HepG2 (cell line): Measurements from ENCODE around the gene PPP3R1. TPM values are rescaled to one million over a fixed set of nuclear protein-coding genes. Genes with fewer than 3 reads are reported as not detected.
A peak's percentile ranks its signal among the peaks of the same experiment; 100 is the strongest.

Experiments
- ATAC-seq: fragments of 200-7000 bp; cut with Tn5 transposase; 3 replicates; pipeline ENCODE4 v1.9.1; 2020; ENCODE audit warnings: mild to moderate bottlenecking, moderate library complexity
- BruUV-seq: library from RNA; stranded (reverse); fragments of 400-500 nt; replicated peaks from 2 replicates; lab custom pipeline; 2021; lab: Mats Ljungman, UMichigan
- CTCF ChIA-PET: fragments of 300-600 bp; formaldehyde crosslinking; extraction: SDS; loops from one replicate; lab custom pipeline; 2021; ENCODE audit warnings: low total read pairs, inconsistent platforms, low intra/inter-chr PET ratio; lab: Yijun Ruan, JAX
- POLR2A ChIA-PET: fragments of 350-600 bp; sonication (Branson Sonifier 250); formaldehyde crosslinking; loops from one replicate; lab custom pipeline; 2020; ENCODE audit warnings: antibody characterized with exemption, inconsistent platforms; lab: Yijun Ruan, JAX
- DNase-seq: peaks from one replicate; pipeline ENCODE4 v3.0.0-alpha.2; 2015; ENCODE audit warnings: low spot score
- FAIRE-seq: peaks from 3 replicates; lab custom pipeline; 2011; peaks lifted over from hg19 to GRCh38; lab: Jason Lieb, UNC
- H2AFZ ChIP-seq: one replicate; pipeline ENCODE4 v1.6.1; 2011; ENCODE audit warnings: low read length, inconsistent platforms
- H3K27ac ChIP-seq: fragments of 300-600 bp; 3 replicates; pipeline ENCODE4 v1.8.0; 2011; ENCODE audit warnings: mixed run types, mild to moderate bottlenecking, mixed read lengths, low read length, inconsistent platforms; ENCODE audit not compliant: insufficient read depth; ENCODE audit errors: extremely low read length
- H3K27me3 ChIP-seq, 2 experiments: fragments of 200-600 bp in 1 of 2; 2 replicates in 1 of 2; 3 replicates in 1 of 2; pipeline versions ENCODE4 v1.6.0 to v1.8.0; 2011; ENCODE audit warnings: low read length in 2 of 2, mild to moderate bottlenecking in 2 of 2, moderate library complexity in 2 of 2, inconsistent platforms in 1 of 2; ENCODE audit not compliant: insufficient read depth in 2 of 2, control insufficient read depth in 1 of 2
- H3K36me3 ChIP-seq, 2 experiments: fragments of 200-600 bp in 1 of 2; replicated peaks in 1 of 2; 2 replicates in 1 of 2; 3 replicates in 1 of 2; pipeline versions ENCODE4 v1.5.1 to v1.8.0; 2011; ENCODE audit warnings: low read length in 2 of 2, inconsistent platforms in 1 of 2; ENCODE audit not compliant: insufficient read depth in 2 of 2, control insufficient read depth in 1 of 2
- H3K4me1 ChIP-seq: 2 replicates; pipeline ENCODE4 v1.5.1; 2012; ENCODE audit warnings: low read length, inconsistent platforms; ENCODE audit not compliant: insufficient read depth
- H3K4me2 ChIP-seq: 2 replicates; pipeline ENCODE4 v1.6.0; 2011; ENCODE audit warnings: low read depth, low read length, inconsistent platforms
- H3K4me3 ChIP-seq, 3 experiments: fragments of 200-600 bp in 1 of 3; sonication (generic), shearing (Covaris generic) in 1 of 3; replicated peaks in 1 of 3; 2 replicates each; pipeline ENCODE4 v1.5.1; 2011 to 2016; ENCODE audit warnings: low read length in 3 of 3, inconsistent platforms in 2 of 3, low read depth in 2 of 3, mild to moderate bottlenecking in 2 of 3, control low read depth in 1 of 3, mixed read lengths in 1 of 3; ENCODE audit not compliant: insufficient read depth in 1 of 3
- H3K79me2 ChIP-seq: one replicate; pipeline ENCODE4 v1.6.1; 2011; ENCODE audit warnings: low read length, inconsistent platforms; ENCODE audit not compliant: insufficient read depth
- H3K9ac ChIP-seq: 2 replicates; pipeline ENCODE4 v1.6.0; 2011; ENCODE audit warnings: mild to moderate bottlenecking, low read depth, low read length, inconsistent platforms; ENCODE audit not compliant: insufficient read depth
- H3K9me3 ChIP-seq: 2 replicates; pipeline ENCODE4 v1.5.1; 2012; ENCODE audit warnings: mild to moderate bottlenecking, low read length
- H4K20me1 ChIP-seq: 2 replicates; pipeline ENCODE4 v1.6.0; 2011; ENCODE audit warnings: inconsistent platforms, mild to moderate bottlenecking, low read length, moderate library complexity; ENCODE audit not compliant: insufficient read depth
- AGO1 ChIP-seq: fragments of 200-400 bp; formaldehyde crosslinking; IDR thresholded peaks from 2 replicates; pipeline ENCODE4 v1.6.1; 2017; ENCODE audit warnings: mild to moderate bottlenecking, low read depth, low read length, moderate library complexity; ENCODE audit not compliant: poor library complexity, severe bottlenecking
- MAFK ChIP-seq, 2 experiments: IDR thresholded peaks in 1 of 2; conservative IDR thresholded peaks in 1 of 2; 2 replicates each; pipeline ENCODE4 v1.6.1; 2011; ENCODE audit warnings: improper control_type of control experiment in 2 of 2, low read length in 2 of 2
- NKX3-1 ChIP-seq: sonication (generic); formaldehyde crosslinking; IDR thresholded peaks from 2 replicates; pipeline ENCODE4 v1.5.0; 2020; ENCODE audit warnings: missing genetic modification reagents
- PITX1 ChIP-seq: sonication (generic); formaldehyde crosslinking; IDR thresholded peaks from 2 replicates; pipeline ENCODE4 v1.5.1; 2020; ENCODE audit warnings: mild to moderate bottlenecking, missing genetic modification reagents
- POLR2AphosphoS2 ChIP-seq: IDR thresholded peaks from 2 replicates; pipeline ENCODE4 v1.6.1; 2011; ENCODE audit warnings: low read depth, low read length, improper control_type of control experiment
- RBM22 ChIP-seq: fragments of 200-400 bp; formaldehyde crosslinking; optimal IDR thresholded peaks from 2 replicates; pipeline ENCODE3; 2017; ENCODE audit warnings: mild to moderate bottlenecking, low read length, moderate library complexity
- SIN3A ChIP-seq: IDR thresholded peaks from 2 replicates; pipeline ENCODE4 v1.6.1; 2011; ENCODE audit warnings: low read depth, mild to moderate bottlenecking, control low read depth, low read length, borderline replicate concordance
- ZFP41 ChIP-seq: sonication (generic); formaldehyde crosslinking; IDR thresholded peaks from 2 replicates; pipeline ENCODE4 v1.4.0; 2020; ENCODE audit warnings: mild to moderate bottlenecking, missing genetic modification reagents, borderline replicate concordance
- ZMAT5 ChIP-seq: sonication (generic); formaldehyde crosslinking; IDR thresholded peaks from 2 replicates; pipeline ENCODE4 v1.5.0; 2020; ENCODE audit warnings: mild to moderate bottlenecking, low read depth, missing genetic modification reagents, borderline replicate concordance
- ZNF564 ChIP-seq: sonication (generic); formaldehyde crosslinking; IDR thresholded peaks from 2 replicates; pipeline ENCODE4 v1.8.1; 2023; ENCODE audit warnings: mild to moderate bottlenecking, missing genetic modification reagents
- ZNF776 ChIP-seq: sonication (generic); formaldehyde crosslinking; IDR thresholded peaks from 2 replicates; pipeline ENCODE4 v1.4.0; 2020; ENCODE audit warnings: mild to moderate bottlenecking, missing genetic modification reagents
- WGBS: methylation state at CpG from one replicate; pipeline ENCODE4 v1.1.6; 2017; ENCODE audit warnings: low lambda C conversion rate; 5-methylcytosine and 5-hydroxymethylcytosine counted together
- in situ Hi-C: cut with HindIII; loops from 2 replicates; pipeline ENCODE4 v1.10.0; 2017; ENCODE audit warnings: low pct_unique_long_range_greater_than_20kb; ENCODE audit not compliant: extremely low pct_ligation_motif_present
- intact Hi-C: fragments of 100-400 bp; cut with micrococcal nuclease; formaldehyde crosslinking; loops from one replicate; pipeline ENCODE4 v1.10.0; 2022; ENCODE audit not compliant: unreplicated experiment
- polyA plus RNA-seq, 8 experiments: library from polyadenylated mRNA; depleted of rRNA in 3 of 8; stranded (reverse) in 7 of 8; unstranded in 1 of 8; fragments of >200 nt; fragmentation: Illumina TruSeq in 4 of 8; extraction: Trizol in 4 of 8; gene quantifications; 2 replicates each; pipeline versions ENCODE4 v1.2.1 to v1.2.3, GENCODE V29; 2011 to 2016; ENCODE audit warnings: low read depth in 4 of 8, missing spikeins in 1 of 8, mixed read lengths in 1 of 8; ENCODE audit not compliant: insufficient read depth in 1 of 8
- total RNA-seq, 5 experiments: library from RNA; depleted of rRNA; stranded (reverse); fragments of >200 nt; fragmentation: Illumina TruSeq; extraction: Trizol; gene quantifications; 2 replicates each; pipeline ENCODE4 v1.2.3, GENCODE V29; 2016; ENCODE audit warnings: low read depth in 1 of 5
- TF ChIP-seq, protein P1 (sequence below): sonication (generic); formaldehyde crosslinking; IDR thresholded peaks from 2 replicates; pipeline ENCODE4 v1.9.0; 2021; ENCODE audit warnings: missing genetic modification reagents, borderline replicate concordance

Gene PPP3R1
- total and polyA plus RNA-seq, 2 of the 13 experiments (the other 11 are each of a cell fraction or from before 2014, with no cell fraction given) = 11.6 to 25.7 TPM

DNA sequence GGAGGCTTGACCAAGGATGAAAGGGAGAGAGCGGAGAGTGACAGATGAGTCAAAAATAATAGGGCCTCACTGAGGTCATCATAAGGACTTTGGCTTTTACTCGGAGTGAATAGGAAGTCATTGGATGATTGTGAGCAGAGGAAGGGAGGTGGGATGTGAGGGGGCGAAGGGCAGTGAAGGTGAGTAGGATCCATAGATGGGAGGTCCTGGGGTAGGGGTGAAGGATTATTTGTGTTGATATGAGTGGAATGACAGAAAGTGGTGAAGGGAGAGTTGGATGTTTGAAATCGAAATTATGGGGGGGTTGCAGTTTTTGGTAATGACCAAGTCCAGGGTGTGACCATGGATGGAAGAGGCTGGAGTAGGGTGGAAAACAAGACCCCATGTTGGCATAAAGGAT, 80.6 kb downstream of the PPP3R1 start:
- intact Hi-C loops = no loop called here
- CTCF ChIA-PET = no interaction called here

GRCh38 chr2:68171146-68171545, 81.2 kb downstream of the PPP3R1 start:
- Histone ChIP-seq H3K79me2 (peaks cover 5% of the 10 kb centered on the region), H3K9me3 (no peaks in the 10 kb centered on the region), H3K27me3 (no peaks in the 10 kb centered on the region), H3K4me2 (no peak overlapping the region), H3K4me3 (no peak overlapping the region), H4K20me1 (no peaks in the 10 kb centered on the region), H3K27ac (no peak overlapping the region), H2AFZ (no peak overlapping the region), H3K9ac (no peak overlapping the region), H3K36me3 (peaks cover 15 to 52% of the 10 kb centered on the region in 2 experiments), H3K4me1 (peaks cover 11% of the 10 kb centered on the region)
- POLR2A ChIA-PET = no interaction called here
- in situ Hi-C loops (no loop called here), intact Hi-C loops (no loop called here)
- no TSS peak for BruUV-seq
- TF ChIP-seq ZMAT5 (CRISPR knock-in tag) (no peak), POLR2AphosphoS2 (no peak), ZNF564 (CRISPR knock-in tag) (no peak), AGO1 (no peak), SIN3A (no peak), MAFK (conservative IDR thresholded peaks at IDR 0.05 in 1 of 2, IDR thresholded peaks at IDR 0.05 in 1 of 2; ENCODE audit: low read length in 2 of 2) (no peak), ZNF776 (CRISPR knock-in tag) (no peak), PITX1 (CRISPR knock-in tag) (no peak), ZFP41 (CRISPR knock-in tag) (no peak)
- TF ChIP-seq, protein P1, sequence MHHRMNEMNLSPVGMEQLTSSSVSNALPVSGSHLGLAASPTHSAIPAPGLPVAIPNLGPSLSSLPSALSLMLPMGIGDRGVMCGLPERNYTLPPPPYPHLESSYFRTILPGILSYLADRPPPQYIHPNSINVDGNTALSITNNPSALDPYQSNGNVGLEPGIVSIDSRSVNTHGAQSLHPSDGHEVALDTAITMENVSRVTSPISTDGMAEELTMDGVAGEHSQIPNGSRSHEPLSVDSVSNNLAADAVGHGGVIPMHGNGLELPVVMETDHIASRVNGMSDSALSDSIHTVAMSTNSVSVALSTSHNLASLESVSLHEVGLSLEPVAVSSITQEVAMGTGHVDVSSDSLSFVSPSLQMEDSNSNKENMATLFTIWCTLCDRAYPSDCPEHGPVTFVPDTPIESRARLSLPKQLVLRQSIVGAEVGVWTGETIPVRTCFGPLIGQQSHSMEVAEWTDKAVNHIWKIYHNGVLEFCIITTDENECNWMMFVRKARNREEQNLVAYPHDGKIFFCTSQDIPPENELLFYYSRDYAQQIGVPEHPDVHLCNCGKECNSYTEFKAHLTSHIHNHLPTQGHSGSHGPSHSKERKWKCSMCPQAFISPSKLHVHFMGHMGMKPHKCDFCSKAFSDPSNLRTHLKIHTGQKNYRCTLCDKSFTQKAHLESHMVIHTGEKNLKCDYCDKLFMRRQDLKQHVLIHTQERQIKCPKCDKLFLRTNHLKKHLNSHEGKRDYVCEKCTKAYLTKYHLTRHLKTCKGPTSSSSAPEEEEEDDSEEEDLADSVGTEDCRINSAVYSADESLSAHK (CRISPR knock-in tag) = no peak
- CTCF ChIA-PET = no interaction called here
- 96% methylated on average over 7 of the region's 7 CpGs for WGBS
- FAIRE-seq (no peak), ATAC-seq (no peak), DNase-seq (no peak)

More for the DNA sequence above, 80.6 kb downstream of the PPP3R1 start:
- WGBS = 92% methylated on average over 4 of the region's 4 CpGs
- in situ Hi-C loops = no loop called here
- no peak for FAIRE-seq
- no peak for TF ChIP-seq NKX3-1
- peak; percentile 59 for TF ChIP-seq RBM22
- DNase-seq = peak; percentile 21
- H4K20me1 ChIP-seq = no peaks in the 10 kb centered on the region
- H3K4me3 ChIP-seq = no peak overlapping the region
- no peaks in the 10 kb centered on the region for H3K27me3 ChIP-seq
- peaks cover 14 to 53% of the 10 kb centered on the region in 2 experiments for H3K36me3 ChIP-seq
- peaks cover 5% of the 10 kb centered on the region for H3K79me2 ChIP-seq
- ATAC-seq = peak; percentile 39
- BruUV-seq = no TSS peak
- H3K27ac ChIP-seq = no peak overlapping the region
- H3K9ac ChIP-seq = no peak overlapping the region
- POLR2A ChIA-PET = no interaction called here
- H3K4me2 ChIP-seq = no peak overlapping the region
- no peak overlapping the region for H2AFZ ChIP-seq
- H3K9me3 ChIP-seq = no peaks in the 10 kb centered on the region
- H3K4me1 ChIP-seq = peaks cover 11% of the 10 kb centered on the region
